NCI-H2081 treated with DMSO at 0.1 percent for 48 hours (cell line): Measurements from ENCODE around the gene VAV3.
"Not testable (repeated sequence)": the region's sequence is repeated elsewhere in the genome, so short reads cannot be mapped to it uniquely, and the experiment has no call there.

Experiments used
- DNase-seq: peaks from one replicate; lab custom pipeline; 2025; lab: John Stamatoyannopoulos, UW

VAV3 gene

GRCh38 chr1:107883562-107883961, 81.4 kb downstream of the VAV3 start:
- no peak for DNase-seq

DNA sequence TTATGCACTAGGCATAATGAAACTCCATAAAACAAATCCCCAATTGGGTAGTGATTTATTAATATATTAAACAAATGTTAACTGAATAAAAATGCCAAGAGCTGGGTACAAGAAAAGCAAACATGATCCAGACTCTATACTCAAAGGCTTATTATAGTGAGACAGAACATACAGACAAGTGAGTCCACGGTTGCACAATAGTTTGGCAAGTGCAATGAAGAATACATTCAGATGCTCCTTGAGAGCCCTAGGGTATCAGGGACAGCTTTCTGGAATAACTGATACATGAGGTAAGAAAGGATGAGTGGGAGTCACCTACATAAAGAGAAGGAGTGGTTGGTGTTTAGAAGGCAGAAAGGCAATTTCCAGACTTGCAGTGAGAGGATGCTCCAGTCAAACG, 85.1 kb downstream of the VAV3 start:
- DNase-seq: no peak

DNA sequence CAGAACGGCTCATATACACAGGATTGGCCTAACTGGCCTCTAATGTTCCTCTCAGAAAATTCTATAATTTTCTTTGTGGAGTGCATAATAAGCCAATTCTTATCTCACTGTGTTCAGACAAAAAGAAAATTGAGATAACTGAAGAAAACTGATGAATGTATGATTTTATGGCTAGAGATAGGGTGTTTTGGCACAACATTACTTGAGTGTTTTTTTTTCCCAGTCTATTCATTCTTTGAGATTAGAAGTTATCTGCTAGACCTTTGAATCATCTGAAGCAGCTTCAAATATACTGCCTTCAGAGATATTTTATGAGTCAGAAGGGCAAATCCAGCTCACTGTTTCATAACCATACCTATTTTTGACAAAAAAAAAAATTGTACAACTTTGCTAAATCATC, 85.6 kb downstream of the VAV3 start:
- DNase-seq: no peak

DNA sequence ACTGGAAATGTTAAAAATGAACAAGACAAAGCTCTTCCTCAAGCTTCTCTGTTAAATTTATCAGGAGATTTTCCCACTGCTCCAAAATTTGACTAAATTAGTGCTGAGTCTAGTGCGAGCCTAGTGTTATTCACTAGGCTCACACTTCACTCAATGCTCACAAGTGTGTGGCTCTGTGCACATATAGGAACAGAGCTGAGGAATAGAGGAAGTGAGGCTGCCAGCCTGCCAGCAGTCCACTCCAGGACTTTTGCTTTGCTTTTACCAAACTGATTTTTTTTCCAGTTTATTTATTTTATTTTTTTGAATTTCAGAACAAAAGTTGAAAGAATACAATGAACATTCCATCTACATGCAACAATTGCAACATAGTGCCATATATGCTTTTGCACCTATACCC, 87.2 kb downstream of the VAV3 start:
- no peak for DNase-seq

DNA sequence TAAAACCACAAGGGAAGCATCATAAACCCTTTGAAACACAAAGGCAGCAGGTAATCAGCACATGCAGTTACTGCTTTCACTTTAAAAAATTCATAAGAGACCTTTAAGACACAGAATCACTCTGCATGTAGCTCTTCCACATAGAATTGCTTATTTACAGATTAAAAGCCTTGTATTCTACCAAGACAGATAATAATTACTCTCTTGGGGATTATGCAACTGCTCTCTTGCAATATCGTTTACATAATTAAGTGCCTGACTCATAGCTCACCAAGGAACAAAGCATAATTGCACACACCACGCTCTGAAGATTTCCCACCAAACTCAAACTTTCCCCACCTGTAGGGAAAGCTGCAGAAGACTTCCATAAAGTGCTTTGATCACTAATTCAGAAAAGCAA, 87.9 kb downstream of the VAV3 start:
- no peak for DNase-seq

DNA sequence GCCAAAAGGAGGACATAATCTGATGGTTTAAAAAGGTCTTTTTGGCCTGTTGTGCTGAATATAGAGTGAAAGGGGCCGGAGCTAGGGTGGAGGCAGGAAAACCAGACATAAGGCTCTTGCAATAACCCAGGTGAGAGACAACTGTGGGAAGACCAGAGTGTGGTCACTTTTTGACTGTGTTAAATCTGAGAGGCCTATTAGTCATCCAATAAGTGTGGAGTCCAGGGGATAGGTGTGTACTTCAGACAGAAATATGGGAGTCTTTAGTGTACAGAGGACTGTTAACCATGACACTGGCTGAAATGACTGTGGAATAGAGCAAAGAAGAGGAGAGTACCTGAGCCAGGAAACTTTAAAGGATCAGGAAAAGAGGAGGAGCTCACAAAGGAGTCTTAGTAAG, 89.3 kb downstream of the VAV3 start:
- no peak for DNase-seq

DNA sequence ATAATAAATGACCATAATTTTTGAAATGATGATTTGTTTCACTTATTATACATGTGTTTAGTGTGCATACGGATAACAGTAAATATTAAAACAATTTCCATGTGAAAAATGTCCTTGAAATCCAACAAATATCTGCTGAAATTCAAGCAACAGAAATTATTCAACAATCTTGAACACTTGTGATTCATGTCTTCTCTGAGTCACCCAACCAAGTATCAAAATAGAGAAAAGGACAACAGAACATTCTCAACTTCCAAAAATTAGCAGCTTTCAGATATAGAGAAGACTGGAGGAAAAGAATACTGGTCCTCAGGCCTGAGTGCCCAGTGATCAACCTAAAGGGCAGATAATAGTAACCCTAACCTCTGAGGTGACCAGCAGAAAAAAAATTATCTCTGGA, 90.8 kb downstream of the VAV3 start:
- no peak for DNase-seq

DNA sequence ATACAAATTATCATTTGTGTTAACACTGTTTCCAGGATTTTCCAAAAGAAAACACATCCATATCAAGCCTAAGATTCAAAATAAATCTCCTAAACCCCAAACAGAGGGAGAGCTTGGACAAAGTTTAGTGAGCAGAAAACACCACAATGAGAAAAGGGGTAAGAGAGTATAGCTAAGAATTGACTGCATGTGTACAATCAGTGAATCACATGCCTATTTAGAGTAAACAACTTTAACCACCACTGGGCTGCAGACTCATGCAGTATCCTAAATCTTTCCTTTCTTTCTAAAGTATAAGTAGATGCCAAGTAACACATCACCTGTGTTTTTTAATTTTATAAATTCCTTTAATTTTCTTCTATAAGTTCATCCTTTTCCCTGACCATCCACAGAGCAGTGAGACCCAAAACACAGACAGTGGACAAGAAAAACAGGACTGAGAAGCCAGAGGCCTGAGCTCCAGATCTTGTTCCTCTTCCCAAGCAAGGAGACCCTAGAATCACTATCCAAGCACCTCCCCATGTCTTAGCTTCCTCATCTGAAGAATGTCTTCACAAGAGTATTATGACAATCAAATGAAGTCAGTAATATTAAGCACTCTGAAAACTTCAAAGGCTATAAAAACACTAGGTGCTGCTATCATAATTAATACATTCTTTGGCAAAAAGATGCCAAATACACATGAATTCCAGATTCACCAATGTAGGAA, 93.1 kb downstream of the VAV3 start:
- DNase-seq: no peak

DNA sequence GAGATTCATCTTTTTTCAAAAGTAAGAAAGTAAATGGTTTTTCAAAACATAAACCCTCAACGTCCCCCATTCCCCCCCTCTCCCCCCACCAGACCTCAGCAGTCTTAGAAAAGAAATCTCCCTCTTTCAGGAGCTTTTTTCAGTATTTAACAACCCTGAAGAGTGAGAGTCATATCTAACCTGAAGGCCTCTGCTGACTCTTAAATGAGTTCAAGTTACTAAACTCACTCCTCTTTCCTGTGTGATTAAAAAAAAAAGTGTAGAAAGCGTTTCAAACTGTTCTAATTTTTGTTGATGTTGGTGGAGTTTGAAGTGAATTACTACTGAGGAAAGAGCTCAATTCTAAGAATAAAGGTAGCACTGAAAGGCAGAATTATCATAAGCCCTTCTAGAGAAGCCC, 93.7 kb downstream of the VAV3 start:
- DNase-seq: no peak

GRCh38 chr1:107870696-107871095, 94.3 kb downstream of the VAV3 start:
- DNase-seq: no peak

DNA sequence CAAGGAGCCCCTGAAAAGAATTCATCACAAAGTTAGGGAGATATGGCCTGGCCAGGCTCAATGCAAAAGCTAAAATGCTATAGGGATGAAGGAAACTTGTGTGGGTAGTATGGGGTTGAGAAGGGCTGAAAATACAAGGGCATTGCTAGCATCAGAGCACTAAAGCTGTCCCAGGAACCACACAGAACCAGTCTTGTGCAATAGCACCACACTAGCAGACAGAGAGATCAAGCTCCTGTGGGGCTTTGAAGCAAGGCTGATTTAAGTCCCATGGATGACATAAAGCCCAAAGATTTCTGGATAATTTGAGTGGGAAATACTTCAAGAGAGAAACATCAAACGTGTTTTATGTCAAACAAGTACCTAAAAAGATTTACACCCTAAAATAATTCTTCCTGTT, 97.1 kb downstream of the VAV3 start:
- no peak for DNase-seq

DNA sequence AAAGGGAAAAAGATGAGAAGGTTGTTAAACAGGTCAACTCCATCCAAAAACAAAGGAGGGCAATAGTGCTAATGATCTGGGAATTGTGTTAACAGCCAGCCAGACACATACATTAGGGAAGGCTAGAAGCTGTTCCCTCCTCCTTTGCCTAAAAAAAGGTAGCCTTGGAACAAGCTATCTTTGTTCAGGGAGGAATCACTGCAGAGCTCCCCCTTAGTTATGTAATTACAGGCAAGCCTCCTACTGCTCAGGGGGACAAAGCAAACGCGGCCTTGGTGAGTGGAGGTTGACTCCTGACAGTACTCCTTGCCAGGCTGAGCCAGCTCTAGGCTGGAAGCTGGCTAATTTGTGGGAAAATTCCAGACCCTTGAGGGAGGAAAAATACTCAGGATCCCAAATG, 97.6 kb downstream of the VAV3 start:
- no peak for DNase-seq

GRCh38 chr1:107866870-107867269, 98.1 kb downstream of the VAV3 start:
- DNase-seq: no peak

GRCh38 chr1:107865627-107866026, 99.4 kb downstream of the VAV3 start:
- DNase-seq: no peak

GRCh38 chr1:107863342-107863741, 101.6 kb downstream of the VAV3 start:
- no peak for DNase-seq

- no peak for DNase-seq
Observed at GRCh38 chr1:107862064-107862463, 102.9 kb downstream of the VAV3 start.

DNA sequence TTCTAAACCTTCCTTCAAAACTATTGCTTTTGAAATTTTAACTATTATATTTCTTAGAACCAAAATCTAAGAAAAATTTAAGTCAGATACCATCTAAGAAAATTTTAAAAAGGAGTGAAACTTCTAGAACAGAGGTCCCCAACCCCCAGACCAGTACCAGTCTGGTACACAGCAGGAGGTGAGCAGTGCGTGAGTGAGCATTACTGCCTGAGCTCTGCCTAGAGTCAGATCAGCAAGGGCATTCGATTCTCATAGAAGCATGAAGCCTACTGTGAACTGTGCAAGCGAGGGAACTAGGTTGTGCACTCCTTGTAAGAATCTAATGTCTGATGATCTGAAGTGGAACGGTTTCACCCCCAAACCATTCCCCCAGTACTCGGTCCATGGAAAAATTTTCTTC, 106.7 kb downstream of the VAV3 start:
- no peak for DNase-seq

DNA sequence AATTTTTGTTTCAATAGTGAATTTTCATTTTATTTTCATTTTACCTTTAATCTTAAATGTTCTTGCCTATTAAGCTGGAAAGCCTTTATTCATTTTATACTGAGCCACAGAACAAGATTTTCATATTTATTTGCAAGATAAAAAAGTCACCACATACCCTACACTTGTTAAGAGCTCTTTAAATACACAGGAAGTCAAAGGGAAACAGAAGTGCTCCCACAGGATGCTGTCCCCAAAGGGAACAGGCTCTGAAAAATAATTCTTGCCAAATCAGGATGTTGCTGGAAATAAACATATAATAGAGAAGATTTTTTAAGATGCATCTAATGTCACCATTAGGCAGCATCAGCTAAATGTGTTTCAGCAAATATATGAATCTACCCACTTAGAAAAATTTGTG, 113.6 kb downstream of the VAV3 start:
- DNase-seq: no peak

GRCh38 chr1:107844541-107845194, 120.3 kb downstream of the VAV3 start:
- DNase-seq: not testable (repeated sequence)

DNA sequence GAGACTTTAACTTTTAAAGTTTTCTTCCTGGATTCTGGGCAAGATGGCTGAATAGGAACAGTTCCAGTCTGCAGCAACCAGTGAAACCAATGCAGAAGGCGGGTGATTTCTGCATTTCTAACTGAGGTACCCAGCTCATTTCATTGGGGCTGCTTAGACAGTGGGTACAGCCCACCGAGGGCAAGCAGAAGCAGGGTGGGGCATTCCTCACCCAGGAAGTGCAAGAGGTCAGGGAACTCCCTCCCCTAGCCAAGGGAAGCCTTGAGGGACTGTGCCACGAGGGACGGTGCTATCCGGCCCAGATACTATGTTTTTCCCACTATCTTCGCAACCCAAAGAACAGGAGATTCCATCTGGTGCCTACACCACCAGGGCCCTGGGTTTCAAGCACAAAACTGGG, 121.0 kb downstream of the VAV3 start:
- DNase-seq: no peak

DNA sequence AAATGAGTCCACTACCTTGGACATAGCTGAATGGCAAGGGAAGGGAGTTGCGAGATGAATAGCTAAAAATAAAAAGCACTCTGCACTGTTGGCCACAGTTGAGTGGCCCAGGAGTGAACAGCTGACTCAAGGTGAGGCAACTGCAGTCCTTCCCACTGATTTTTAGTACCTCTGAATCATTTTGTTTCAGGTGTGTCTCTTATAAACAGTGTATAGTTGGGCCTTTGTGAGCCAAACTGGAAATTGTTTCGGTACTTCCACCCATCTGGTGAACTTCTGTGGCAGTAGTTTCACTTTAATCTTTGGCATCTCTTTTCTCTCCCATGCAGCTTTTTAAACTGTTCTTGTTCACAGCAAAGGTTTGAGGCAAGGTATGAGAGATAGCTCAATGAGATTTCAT, 122.7 kb downstream of the VAV3 start:
- DNase-seq: no peak

- DNase-seq: no peak
Observed at GRCh38 chr1:107840725-107841124, 124.3 kb downstream of the VAV3 start.

DNA sequence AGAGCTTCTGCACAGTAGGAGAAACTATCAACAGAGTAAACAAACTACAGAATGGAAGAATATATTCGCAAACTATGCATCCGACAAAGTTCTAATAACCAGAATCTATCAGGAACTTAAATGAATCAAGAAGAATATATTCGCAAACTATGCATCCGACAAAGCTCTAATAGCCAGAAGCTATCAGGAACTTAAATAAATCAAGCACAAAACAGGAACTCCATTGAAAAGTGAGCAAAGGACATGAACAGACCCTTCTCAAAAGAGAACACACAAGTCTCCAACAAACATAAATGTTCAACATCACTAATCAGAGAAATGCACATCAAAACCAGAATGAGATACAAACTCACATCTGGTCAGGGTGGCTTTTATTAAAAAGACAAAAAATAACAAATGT, 126.9 kb downstream of the VAV3 start:
- DNase-seq: no peak

DNA sequence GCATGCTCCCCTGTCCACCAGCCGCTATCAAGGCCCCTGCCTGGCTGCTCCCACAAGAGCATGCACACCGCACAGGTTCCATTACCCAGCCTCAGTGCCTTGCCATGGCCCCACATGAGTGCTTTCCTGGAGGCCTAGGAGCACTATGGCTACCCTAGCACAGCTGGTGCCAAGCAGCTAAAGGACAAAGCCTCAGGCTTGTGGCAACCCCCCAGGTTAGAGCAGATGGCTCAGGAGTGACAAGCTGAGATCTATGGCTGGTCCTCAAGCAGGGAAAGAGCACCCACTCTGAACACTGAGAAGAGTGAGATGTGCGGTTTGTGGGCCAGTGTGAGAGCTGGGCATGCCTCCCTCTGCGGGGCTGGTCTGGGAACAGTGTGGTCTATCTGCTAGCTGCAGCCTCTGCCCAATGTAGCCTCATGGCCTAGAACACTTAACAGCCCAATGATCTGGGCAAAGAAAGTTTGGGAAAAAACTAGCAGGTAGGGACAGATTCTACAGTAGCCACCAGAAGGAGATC, 129.8 kb downstream of the VAV3 start:
- no peak for DNase-seq
